Vagina (tissue), 2 donors: ENCODE measurements around the gene RNF166. TPM values are rescaled to one million over a fixed set of nuclear protein-coding genes. Genes with fewer than 3 reads are reported as not detected.

Experiments
- DNase-seq, 2 donors: peaks; one replicate each; pipeline ENCODE4 v3.0.0-alpha.2; 2017; ENCODE audit errors: extremely low spot score in 2 of 2
- H3K27ac ChIP-seq: fragments of 200-600 bp; sonication (generic); one replicate; pipeline ENCODE4 v1.5.1; 2019
- H3K27me3 ChIP-seq: fragments of 200-600 bp; sonication (generic); one replicate; pipeline ENCODE4 v1.5.1; 2019
- H3K36me3 ChIP-seq, 2 donors: fragments of 200-600 bp; sonication (generic); one replicate each; pipeline ENCODE4 v1.5.1; 2017 to 2019
- H3K4me1 ChIP-seq: fragments of 200-600 bp; sonication (generic); one replicate; pipeline ENCODE4 v1.5.1; 2019
- H3K4me3 ChIP-seq, 2 donors: fragments of 200-600 bp; sonication (generic); 1 replicate in 1 of 2; 2 replicates in 1 of 2; pipeline ENCODE4 v1.5.1; 2016 to 2019
- H3K9me3 ChIP-seq: fragments of 200-600 bp; sonication (generic); one replicate; pipeline ENCODE4 v1.5.1; 2019
- CTCF ChIP-seq, 3 experiments: fragments of 450-650 bp in 2 of 3; fragments of 200-600 bp in 1 of 3; sonication (generic) in 1 of 3; IDR thresholded peaks; one replicate each; pipeline ENCODE4 v1.5.1; 2017 to 2019; ENCODE audit warnings: antibody characterized with exemption in 3 of 3, mild to moderate bottlenecking in 2 of 3, moderate library complexity in 2 of 3
- POLR2A ChIP-seq, 2 donors: fragments of 450-650 bp; IDR thresholded peaks; one replicate each; pipeline ENCODE4 v1.6.1; 2017; ENCODE audit warnings: antibody characterized with exemption in 2 of 2, mild to moderate bottlenecking in 2 of 2, moderate library complexity in 2 of 2
- POLR2AphosphoS5 ChIP-seq, 2 donors: sonication (generic); formaldehyde crosslinking; IDR thresholded peaks; one replicate each; pipeline ENCODE4 v1.9.0; 2017; ENCODE audit warnings: antibody characterized with exemption in 2 of 2, mild to moderate bottlenecking in 2 of 2, low read depth in 1 of 2; ENCODE audit not compliant: insufficient read depth in 1 of 2
- intact Hi-C: fragments of 100-400 bp; cut with DNase I; formaldehyde crosslinking; loops from one replicate; pipeline ENCODE4 v1.15.1; 2023
- total RNA-seq: library from RNA; depleted of rRNA; stranded (reverse); fragments of >200 nt; gene quantifications from one replicate; pipeline ENCODE4 v1.2.3, GENCODE V29; 2016

The RNF166 gene
- total RNA-seq, 1 donor from 2014 or later = 26.5 TPM

- peaks cover 0 to 37% of the 10 kb centered on the region in 2 donors for H3K36me3 ChIP-seq
- no peaks in the 10 kb centered on the region for H3K9me3 ChIP-seq
- no peak overlapping the region for H3K27ac ChIP-seq
- H3K27me3 ChIP-seq = no peaks in the 10 kb centered on the region
- TF ChIP-seq POLR2A (IDR thresholded peaks at IDR 0.05) = no peak
- no peak for TF ChIP-seq POLR2AphosphoS5 (IDR thresholded peaks at IDR 0.05; ENCODE audit: insufficient read depth in 1 of 2, low read depth in 1 of 2)
- TF ChIP-seq CTCF (IDR thresholded peaks at IDR 0.05) = no peak
- peaks cover 3% of the 10 kb centered on the region for H3K4me1 ChIP-seq
- no peak for DNase-seq
- no peak overlapping the region for H3K4me3 ChIP-seq
- intact Hi-C loops = no loop called here
Observed at GRCh38 chr16:88712362-88712979, 6.3 kb upstream of the RNF166 start.

- H3K36me3 ChIP-seq = peaks cover 0 to 31% of the 10 kb centered on the region in 2 donors
- TF ChIP-seq POLR2A (IDR thresholded peaks at IDR 0.05) (no peak), POLR2AphosphoS5 (IDR thresholded peaks at IDR 0.05; ENCODE audit: insufficient read depth in 1 of 2, low read depth in 1 of 2) (no peak), CTCF (IDR thresholded peaks at IDR 0.05) (no peak)
- no peak for DNase-seq
- H3K9me3 ChIP-seq = no peaks in the 10 kb centered on the region
- H3K4me3 ChIP-seq = no peak overlapping the region
- intact Hi-C loops = no loop called here
- no peaks in the 10 kb centered on the region for H3K27me3 ChIP-seq
- peaks cover 9% of the 10 kb centered on the region for H3K4me1 ChIP-seq
- no peak overlapping the region for H3K27ac ChIP-seq
Observed at GRCh38 chr16:88711750-88712340, 5.6 kb upstream of the RNF166 start.

- Histone ChIP-seq H3K4me1 (peaks cover 15% of the 10 kb centered on the region), H3K36me3 (peaks cover 0 to 18% of the 10 kb centered on the region in 2 donors), H3K9me3 (no peaks in the 10 kb centered on the region), H3K27me3 (no peaks in the 10 kb centered on the region), H3K27ac (no peak overlapping the region), H3K4me3 (no peak overlapping the region)
- DNase-seq = no peak
- intact Hi-C loops = no loop called here
- TF ChIP-seq POLR2A (IDR thresholded peaks at IDR 0.05) (no peak), CTCF (IDR thresholded peaks at IDR 0.05) (no peak), POLR2AphosphoS5 (IDR thresholded peaks at IDR 0.05; ENCODE audit: insufficient read depth in 1 of 2, low read depth in 1 of 2) (no peak)
Observed at GRCh38 chr16:88710556-88710955, 4.3 kb upstream of the RNF166 start.

GRCh38 chr16:88706965-88707826 lies 988 bp upstream of the RNF166 start:
- intact Hi-C loops = no loop called here
- H3K9me3 ChIP-seq = no peaks in the 10 kb centered on the region
- H3K27ac ChIP-seq = peak overlapping the region; percentile 78
- no peak for TF ChIP-seq POLR2AphosphoS5 (IDR thresholded peaks at IDR 0.05; ENCODE audit: insufficient read depth in 1 of 2, low read depth in 1 of 2)
- TF ChIP-seq POLR2A (IDR thresholded peaks at IDR 0.05) = no peak
- no peak for TF ChIP-seq CTCF (IDR thresholded peaks at IDR 0.05)
- peaks cover 38% of the 10 kb centered on the region for H3K4me1 ChIP-seq
- H3K27me3 ChIP-seq = no peaks in the 10 kb centered on the region
- DNase-seq = no peak
- H3K4me3 ChIP-seq = peak overlapping the region; percentile 78 to 91
- H3K36me3 ChIP-seq = no peaks in the 10 kb centered on the region
